HG03039 (cell line): ENCODE measurements around the gene RHBDD1.
A peak's percentile ranks its signal among the peaks of the same experiment; 100 is the strongest.

ENCODE experiments used
- ATAC-seq: cut with Tn5 transposase; IDR thresholded peaks from one replicate; pipeline ENCODE4 v1.9.1; 2021; ENCODE audit warnings: mild to moderate bottlenecking, moderate library complexity; ENCODE audit not compliant: unreplicated experiment

Gene RHBDD1

GRCh38 chr2:226977775-226978190 is 141.9 kb downstream of the RHBDD1 start:
- no peak for ATAC-seq

DNA sequence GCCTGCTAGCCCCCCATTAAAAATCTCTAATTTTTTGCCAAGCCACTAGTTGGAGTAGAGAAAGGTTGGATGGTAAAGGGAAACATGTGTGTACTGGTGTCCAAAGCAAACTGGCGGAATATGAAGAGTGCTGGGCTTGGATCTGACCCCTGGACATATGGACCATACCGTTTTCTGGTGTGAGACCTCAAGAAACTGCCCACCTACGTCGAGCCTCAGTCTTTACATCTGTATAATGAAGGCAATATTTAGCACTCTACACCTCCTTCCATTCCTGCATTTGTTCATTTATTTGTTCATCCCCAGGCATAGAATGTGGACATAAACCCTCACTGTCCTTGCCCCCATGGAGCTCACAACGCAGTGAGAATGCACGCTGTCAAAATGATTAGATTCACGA is 142.4 kb downstream of the RHBDD1 start:
- no peak for ATAC-seq

- ATAC-seq, result no peak
Observed at GRCh38 chr2:226979004-226979403, 143.2 kb downstream of the RHBDD1 start.

- ATAC-seq, result no peak
Observed at GRCh38 chr2:226981791-226982326, 146.0 kb downstream of the RHBDD1 start.

GRCh38 chr2:226983895-226984749 is 148.3 kb downstream of the RHBDD1 start:
- peak; percentile 6 for ATAC-seq

DNA sequence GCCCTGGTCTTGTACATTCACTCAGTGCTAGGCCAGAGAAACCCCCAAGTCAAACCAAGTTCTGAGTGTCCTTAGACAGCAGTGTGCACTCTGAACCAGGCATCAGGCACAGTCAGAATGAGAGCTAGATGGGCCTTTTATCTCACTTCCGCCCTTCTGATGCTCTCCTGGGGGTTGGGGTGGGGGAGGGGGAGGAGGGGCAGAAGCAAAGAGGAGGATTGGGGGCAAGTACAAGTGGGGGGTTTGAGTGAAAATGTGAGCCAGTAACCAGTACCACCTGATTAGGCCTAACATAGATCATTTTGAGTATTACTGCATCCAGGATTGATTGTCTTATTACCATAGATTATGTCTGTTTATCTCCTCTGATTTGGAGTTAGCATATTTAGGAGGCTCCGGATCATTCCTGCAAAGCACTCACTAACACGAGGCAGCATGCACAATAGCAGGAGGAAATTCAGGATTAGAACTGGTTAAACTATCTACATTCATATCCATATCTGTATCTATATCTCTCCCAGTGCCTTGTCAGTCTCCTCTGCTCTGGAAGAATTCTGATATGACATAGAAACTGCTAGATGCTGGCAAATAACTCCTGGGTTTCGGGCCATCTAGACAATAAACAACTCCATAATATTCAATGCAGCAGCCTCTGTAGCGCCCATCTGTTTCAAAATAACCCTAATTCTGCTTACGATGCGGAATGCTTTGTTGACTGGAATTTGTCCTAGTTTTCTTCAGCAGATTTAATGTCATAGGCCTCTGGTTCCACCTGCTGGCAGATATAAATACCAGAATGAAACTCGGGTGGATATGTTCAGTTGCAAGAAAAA is 149.1 kb downstream of the RHBDD1 start:
- ATAC-seq, result peak; percentile 95

DNA sequence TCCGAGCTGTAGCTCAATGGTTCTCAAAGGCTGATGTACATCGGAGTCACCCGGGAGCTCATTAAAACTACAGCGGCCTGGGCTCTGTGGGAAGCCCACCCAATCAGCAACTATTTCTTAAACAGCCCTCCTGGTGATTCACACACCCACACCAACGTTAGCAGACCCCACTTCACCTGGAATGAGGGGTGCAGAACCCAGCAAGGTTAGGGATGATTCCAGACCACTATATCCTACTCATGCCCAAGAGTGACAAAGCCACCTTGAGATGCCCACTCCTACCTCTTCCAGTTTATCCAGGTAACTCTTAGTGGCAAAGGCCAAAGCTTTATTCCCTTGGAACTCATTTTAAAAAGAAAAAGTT is 149.7 kb downstream of the RHBDD1 start:
- ATAC-seq, result no peak

DNA sequence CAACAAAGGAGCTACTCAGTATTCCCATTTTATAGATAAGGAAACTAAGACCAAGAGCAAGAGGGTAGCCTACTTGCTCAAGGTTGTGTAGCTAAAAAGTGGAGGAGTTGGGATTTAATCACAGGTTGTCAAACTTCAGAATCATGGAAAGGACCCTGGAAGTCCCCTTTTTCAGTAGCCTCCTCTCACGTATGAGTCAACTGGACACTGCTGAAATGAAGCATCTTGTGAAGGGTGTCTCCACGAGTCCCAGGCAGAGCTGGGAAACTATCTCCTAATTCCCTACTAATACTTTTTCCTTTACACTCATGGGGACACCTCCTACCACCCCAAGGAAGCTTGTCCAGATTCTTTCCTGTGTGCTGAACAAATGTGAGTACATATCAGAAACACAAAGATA is 155.8 kb downstream of the RHBDD1 start:
- ATAC-seq, result no peak

DNA sequence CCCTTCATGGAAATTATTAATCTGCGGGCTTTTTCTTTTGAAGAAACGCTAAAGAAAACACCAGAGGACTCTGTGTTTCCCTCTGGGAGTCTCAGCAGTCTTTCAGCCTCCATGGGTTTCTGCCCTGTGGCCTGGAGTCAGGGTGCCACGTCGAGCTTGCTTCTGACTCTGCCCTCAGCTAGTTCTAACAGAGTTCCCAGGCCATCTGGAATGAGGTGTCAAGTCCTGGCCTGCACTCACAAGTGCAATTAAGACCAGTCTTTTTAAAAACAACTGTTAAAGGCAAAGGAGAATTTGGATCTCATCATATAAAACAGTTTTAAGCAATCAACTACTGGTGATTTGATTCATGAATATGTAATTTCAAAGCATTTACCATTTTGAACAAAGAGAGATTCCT is 157.3 kb downstream of the RHBDD1 start:
- no peak for ATAC-seq

GRCh38 chr2:226994775-226995174 is 158.9 kb downstream of the RHBDD1 start:
- no peak for ATAC-seq

DNA sequence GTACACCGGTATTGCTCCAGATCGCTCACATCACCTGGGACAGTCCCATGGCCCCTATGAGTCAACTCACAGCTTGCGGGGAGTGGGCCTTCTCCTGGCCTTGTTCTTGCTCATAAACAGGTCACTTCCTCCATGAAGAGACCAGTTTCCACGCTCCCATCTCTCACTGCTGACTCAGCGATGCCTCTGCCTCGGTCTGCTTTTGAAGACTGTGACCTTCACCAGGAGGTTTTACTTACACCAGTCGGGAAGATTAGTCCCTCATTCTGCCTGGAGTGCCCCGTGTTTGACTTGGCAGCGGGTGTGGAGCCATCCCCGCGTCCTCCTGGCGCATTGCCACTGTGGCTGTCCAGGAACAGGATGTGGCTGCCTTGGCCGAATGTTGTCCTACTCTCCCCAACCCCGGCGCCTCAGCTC is 159.8 kb downstream of the RHBDD1 start:
- no peak for ATAC-seq

DNA sequence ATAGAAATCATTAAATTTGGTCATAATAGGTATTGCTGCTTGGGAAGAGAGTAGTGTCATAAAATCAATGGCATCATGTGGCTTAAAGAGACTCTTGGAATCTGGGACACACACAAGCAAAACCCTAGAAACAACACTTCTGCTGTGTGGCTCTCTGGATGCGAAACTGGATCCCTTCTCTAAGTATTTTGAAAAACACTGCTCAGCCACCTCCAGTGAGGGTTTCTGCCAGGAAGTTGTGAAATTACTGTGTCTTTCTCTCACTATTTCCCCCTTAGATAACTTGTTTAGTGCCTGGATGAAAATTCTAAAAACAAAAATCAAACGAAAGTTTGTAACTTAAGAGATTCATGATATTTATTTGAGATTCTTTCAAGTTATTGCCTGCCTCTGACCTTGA is 163.8 kb downstream of the RHBDD1 start:
- no peak for ATAC-seq

- ATAC-seq, result no peak
Observed at GRCh38 chr2:227000123-227000522, 164.3 kb downstream of the RHBDD1 start.

DNA sequence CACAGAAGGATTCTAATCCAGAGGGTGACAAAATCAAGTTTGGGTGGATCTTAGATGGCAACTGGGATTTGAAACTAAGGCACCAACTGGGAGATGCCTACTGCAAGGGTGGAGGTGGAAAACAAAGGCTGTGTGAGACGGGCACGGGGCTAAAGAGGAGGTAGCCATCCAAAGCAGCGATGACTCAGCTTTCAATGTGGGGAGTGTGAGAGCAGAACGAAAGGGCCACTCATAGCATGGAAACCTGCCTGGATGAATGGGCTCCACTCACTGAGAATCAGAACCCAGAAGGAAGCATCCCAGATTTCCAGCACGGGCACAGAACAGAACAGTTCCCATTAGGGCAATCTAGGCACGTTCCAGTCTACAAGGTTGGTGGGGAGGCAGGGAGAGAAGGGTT is 168.6 kb downstream of the RHBDD1 start:
- ATAC-seq, result no peak

DNA sequence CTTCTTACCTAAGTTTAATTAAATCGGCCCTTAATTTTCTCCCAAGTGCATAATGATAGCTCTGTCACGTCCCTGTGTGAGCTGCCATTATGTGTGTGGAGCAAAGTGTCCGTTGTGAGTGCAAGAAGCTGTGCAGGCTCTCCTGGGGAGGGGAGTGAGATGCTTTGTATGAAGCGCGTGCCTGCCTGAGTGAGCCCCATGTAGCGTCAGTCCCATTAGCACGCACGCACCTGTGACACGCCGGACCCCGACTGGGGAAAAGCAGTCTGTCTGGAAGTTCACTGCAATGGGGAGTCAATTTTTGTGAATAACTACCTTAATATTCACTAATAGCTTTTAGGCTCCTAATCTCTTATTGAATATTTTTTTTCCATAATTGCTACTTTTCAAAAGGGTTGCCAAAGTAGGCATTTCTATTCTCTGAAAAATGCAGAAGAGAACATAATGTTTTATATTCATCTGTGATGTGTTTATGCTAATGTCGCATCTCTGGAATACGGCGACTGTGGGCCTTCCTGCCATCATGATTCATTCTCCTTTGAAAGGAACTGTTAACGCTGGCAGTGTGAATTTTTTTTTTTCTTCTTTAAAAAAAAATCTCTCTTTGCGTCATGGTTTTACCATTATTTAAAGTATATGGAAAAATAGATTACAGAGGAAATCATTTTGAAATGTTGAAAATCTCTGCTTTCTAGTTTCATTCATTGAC is 170.5 kb downstream of the RHBDD1 start:
- no peak for ATAC-seq

GRCh38 chr2:227007148-227007547 is 171.3 kb downstream of the RHBDD1 start:
- ATAC-seq, result no peak

DNA sequence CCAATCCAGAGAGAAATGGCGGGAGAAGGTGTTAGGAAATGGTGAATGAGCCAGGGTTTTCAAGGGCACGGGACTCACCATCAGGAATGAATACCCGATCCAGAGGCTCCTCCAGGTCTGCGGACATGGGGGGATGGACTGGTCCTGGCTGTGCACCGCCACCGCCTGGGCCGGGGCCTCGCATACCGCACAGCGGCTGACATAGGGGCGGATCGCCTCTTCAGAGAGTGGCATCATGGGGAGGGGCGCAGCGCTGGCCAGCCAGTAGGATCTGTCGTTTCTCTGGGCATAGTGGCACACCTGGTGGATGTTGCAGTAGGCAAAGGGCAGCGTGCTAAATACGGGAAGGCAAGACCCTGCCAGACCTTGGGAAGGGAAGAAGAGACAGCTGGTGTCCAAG is 172.1 kb downstream of the RHBDD1 start:
- no peak for ATAC-seq

DNA sequence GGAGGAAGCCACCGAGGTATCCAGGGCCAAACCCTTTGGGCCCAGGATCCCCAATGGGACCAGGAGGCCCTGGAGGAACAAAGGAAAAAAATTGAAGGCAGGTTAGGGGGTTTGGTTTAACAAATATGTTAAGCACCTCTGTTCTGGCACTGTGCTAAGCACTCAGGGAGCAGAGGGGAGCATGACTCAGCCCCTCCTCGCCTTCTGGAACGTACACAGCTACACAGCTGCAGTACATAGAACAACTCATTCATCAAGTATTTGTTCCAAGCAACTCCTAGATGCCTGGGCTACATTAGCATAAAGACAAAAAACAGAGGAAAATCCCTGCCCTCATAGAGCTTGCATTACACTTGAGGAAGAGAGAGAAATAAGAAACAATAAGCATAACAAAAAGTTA is 174.6 kb downstream of the RHBDD1 start:
- no peak for ATAC-seq

- ATAC-seq, result no peak
Observed at GRCh38 chr2:227013330-227013729, 177.5 kb downstream of the RHBDD1 start.

GRCh38 chr2:227013881-227014280 is 178.0 kb downstream of the RHBDD1 start:
- ATAC-seq, result no peak

GRCh38 chr2:227016894-227017293 is 181.0 kb downstream of the RHBDD1 start:
- no peak for ATAC-seq
